Endothelial cell of umbilical vein (primary cell): ENCODE data around the gene MRE11. TPM values are rescaled to one million over a fixed set of nuclear protein-coding genes. Genes with fewer than 3 reads are reported as not detected.

Experiments
- BruUV-seq: library from RNA; stranded (reverse); fragments of 400-500 nt; replicated peaks from 2 replicates; lab custom pipeline; 2021; lab: Mats Ljungman, UMichigan
- CTCF ChIA-PET: fragments of 300-600, 350-600 bp; sonication (Branson Sonifier 250); formaldehyde crosslinking; loops from one replicate; lab custom pipeline; 2021; ENCODE audit warnings: antibody characterized with exemption, inconsistent platforms; lab: Charles Lee
- POLR2A ChIA-PET: fragments of 300-600, 350-600 bp; sonication (Branson Sonifier 250); formaldehyde crosslinking; loops from one replicate; lab custom pipeline; 2021; ENCODE audit warnings: antibody characterized with exemption, inconsistent platforms; lab: Charles Lee
- DNase-seq: peaks from one replicate; pipeline ENCODE4 v3.0.0-alpha.2; 2011; ENCODE audit warnings: low read depth, low spot score
- FAIRE-seq: peaks from 2 replicates; lab custom pipeline; 2011; peaks lifted over from hg19 to GRCh38; lab: Jason Lieb, UNC
- H2AFZ ChIP-seq: 2 replicates; pipeline ENCODE4 v1.6.0; 2012; ENCODE audit warnings: low read depth, low read length, control low read depth, inconsistent platforms
- H3K27ac ChIP-seq: 2 replicates; pipeline ENCODE4 v1.5.1; 2011; ENCODE audit warnings: low read depth, mild to moderate bottlenecking, control low read depth, low read length, moderate library complexity; ENCODE audit not compliant: insufficient read depth
- H3K27me3 ChIP-seq, 2 experiments: 2 replicates each; pipeline versions ENCODE4 v1.6.0 to v1.6.1; 2011; ENCODE audit warnings: low read length in 2 of 2, mixed read lengths in 1 of 2; ENCODE audit not compliant: control insufficient read depth in 2 of 2, insufficient read depth in 2 of 2
- H3K36me3 ChIP-seq, 2 experiments: 2 replicates in 1 of 2; 3 replicates in 1 of 2; pipeline ENCODE4 v1.5.1; 2011; ENCODE audit warnings: low read length in 2 of 2, mild to moderate bottlenecking in 1 of 2, moderate library complexity in 1 of 2; ENCODE audit not compliant: control insufficient read depth in 2 of 2, insufficient read depth in 2 of 2; ENCODE audit errors: extremely low read depth in 1 of 2
- H3K4me1 ChIP-seq: 3 replicates; pipeline ENCODE4 v1.5.1; 2011; ENCODE audit warnings: mild to moderate bottlenecking, low read length; ENCODE audit not compliant: control insufficient read depth, insufficient read depth; ENCODE audit errors: extremely low read depth
- H3K4me2 ChIP-seq: 2 replicates; pipeline ENCODE4 v1.6.1; 2011; ENCODE audit warnings: low read length, control low read depth, mixed read lengths; ENCODE audit not compliant: insufficient read depth
- H3K4me3 ChIP-seq, 3 experiments: fragments of 200-600 bp in 1 of 3; sonication (generic), shearing (Covaris generic) in 1 of 3; replicated peaks in 1 of 3; 2 replicates each; pipeline ENCODE4 v1.5.1; 2011 to 2016; ENCODE audit warnings: control low read depth in 3 of 3, low read length in 3 of 3, mild to moderate bottlenecking in 2 of 3, inconsistent platforms in 1 of 3, low read depth in 1 of 3, moderate library complexity in 1 of 3; ENCODE audit not compliant: insufficient read depth in 1 of 3
- H3K79me2 ChIP-seq: 2 replicates; pipeline ENCODE4 v1.6.0; 2012; ENCODE audit warnings: low read length, inconsistent platforms; ENCODE audit not compliant: control insufficient read depth, insufficient read depth
- H3K9ac ChIP-seq: replicated peaks from 2 replicates; pipeline ENCODE3; 2011; ENCODE audit warnings: low read length, control low read depth; ENCODE audit not compliant: insufficient read depth; ENCODE audit errors: extremely low read depth
- H3K9me1 ChIP-seq: replicated peaks from 3 replicates; pipeline ENCODE4 v1.6.0; 2011; ENCODE audit warnings: mild to moderate bottlenecking, low read length; ENCODE audit not compliant: control insufficient read depth, insufficient read depth; ENCODE audit errors: extremely low read depth
- H3K9me3 ChIP-seq: replicated peaks from 2 replicates; pipeline ENCODE4 v1.5.1; 2012; ENCODE audit warnings: low read length, inconsistent platforms; ENCODE audit not compliant: control insufficient read depth, insufficient read depth
- H4K20me1 ChIP-seq: replicated peaks from 2 replicates; pipeline ENCODE3; 2011; ENCODE audit warnings: mild to moderate bottlenecking, low read length; ENCODE audit not compliant: control insufficient read depth, insufficient read depth; ENCODE audit errors: extremely low read depth
- CTCF ChIP-seq, 2 donors: IDR thresholded peaks; 1 replicate in 1 of 2; 2 replicates in 1 of 2; pipeline ENCODE4 v1.5.1; 2011; ENCODE audit warnings: low read length in 2 of 2, mild to moderate bottlenecking in 2 of 2, moderate library complexity in 2 of 2, control low read depth in 1 of 2, inconsistent platforms in 1 of 2, low read depth in 1 of 2; ENCODE audit not compliant: insufficient read depth in 1 of 2; ENCODE audit errors: extremely low read depth in 1 of 2
- FOS ChIP-seq: IDR thresholded peaks from 2 replicates; pipeline ENCODE4 v1.6.1; 2011; ENCODE audit warnings: mild to moderate bottlenecking, low read length, moderate library complexity, borderline replicate concordance; ENCODE audit not compliant: insufficient read depth
- GATA2 ChIP-seq: IDR thresholded peaks from 2 replicates; pipeline ENCODE4 v1.7.0; 2011; ENCODE audit warnings: low read depth, mild to moderate bottlenecking, moderate library complexity, mixed read lengths, low read length; ENCODE audit not compliant: insufficient read length, insufficient read depth
- JUN ChIP-seq: IDR thresholded peaks from 2 replicates; pipeline ENCODE4 v1.6.1; 2011; ENCODE audit warnings: borderline replicate concordance, low read depth; ENCODE audit not compliant: insufficient read length, insufficient read depth
- MAX ChIP-seq: IDR thresholded peaks from 2 replicates; pipeline ENCODE4 v1.6.1; 2011; ENCODE audit not compliant: insufficient read depth, insufficient read length
- MYC ChIP-seq: IDR thresholded peaks from one replicate; pipeline ENCODE4 v1.6.1; 2011; ENCODE audit warnings: mild to moderate bottlenecking, low read depth, low read length
- POLR2A ChIP-seq: IDR thresholded peaks from 2 replicates; pipeline ENCODE4 v1.6.1; 2012; ENCODE audit warnings: low read depth, mild to moderate bottlenecking, control low read depth, low read length
- POLR2AphosphoS5 ChIP-seq: IDR thresholded peaks from 2 replicates; pipeline ENCODE4 v1.6.1; 2012; ENCODE audit warnings: low read depth, mild to moderate bottlenecking, control low read depth, low read length, moderate library complexity; ENCODE audit not compliant: insufficient read depth
- dilution Hi-C: fragments of 300-500 bp; cut with MboI; formaldehyde crosslinking; loops from one replicate; pipeline ENCODE4 v1.15.0; 2019; ENCODE audit warnings: low sequenced_read_pairs; ENCODE audit not compliant: extremely low pct_ligation_motif_present
- intact Hi-C: fragments of 100-400 bp; cut with micrococcal nuclease; formaldehyde crosslinking; loops from one replicate; pipeline ENCODE4 v1.10.0; 2022
- polyA plus RNA-seq, 4 experiments: library from polyadenylated mRNA; depleted of rRNA in 3 of 4; stranded (reverse) in 3 of 4; unstranded in 1 of 4; fragments of >200 nt; gene quantifications; 2 replicates each; pipeline versions ENCODE4 v1.2.1 to v1.2.3, GENCODE V29; 2011 to 2012; ENCODE audit warnings: missing spikeins in 1 of 4
- total RNA-seq: library from RNA; stranded (reverse); gene quantifications from 2 replicates; pipeline ENCODE4 v1.2.3, GENCODE V29; 2021

MRE11 gene
- total and polyA plus RNA-seq, 2 donors (not counting 3 experiments of a cell fraction or from before 2014, with no cell fraction given), result 4.5 to 22.0 TPM

GRCh38 chr11:94525546-94526324, 32.1 kb upstream of the MRE11 start:
- peaks cover 0 to 3% of the 10 kb centered on the region in 2 experiments for H3K27me3 ChIP-seq
- peak; percentile 76 for FAIRE-seq
- no peaks in the 10 kb centered on the region for H3K9me1 ChIP-seq
- no TSS peak for BruUV-seq
- no peak overlapping the region for H3K4me3 ChIP-seq
- peak; percentile 68 for DNase-seq
- no peak overlapping the region for H3K4me2 ChIP-seq
- no peaks in the 10 kb centered on the region for H4K20me1 ChIP-seq
- TF ChIP-seq JUN (no peak), POLR2AphosphoS5 (no peak), POLR2A (no peak), FOS (no peak), MAX (no peak), GATA2 (no peak), MYC (no peak), CTCF (IDR thresholded peaks at IDR 0.05; ENCODE audit: extremely low read depth in 1 of 2, insufficient read depth in 1 of 2, low read depth in 1 of 2, low read length in 2 of 2) (no peak)
- intact Hi-C loops, result no loop called here
- no peaks in the 10 kb centered on the region for H3K9me3 ChIP-seq
- H3K36me3 ChIP-seq, result no peaks in the 10 kb centered on the region
- dilution Hi-C loops, result no loop called here
- H3K79me2 ChIP-seq, result no peaks in the 10 kb centered on the region
- ChIA-PET POLR2A (no interaction called here), CTCF (interaction anchor here (0.9 to 1.3 kb wide), 5 partner anchors 10 to 604 kb away, joined by 3 to 4 read pairs (median 3); partner anchors contain the start of gene C11orf97)
- H3K27ac ChIP-seq, result no peak overlapping the region
- H3K9ac ChIP-seq, result no peak overlapping the region
- peak overlapping the region; percentile 46 for H2AFZ ChIP-seq
- no peaks in the 10 kb centered on the region for H3K4me1 ChIP-seq
